Fibroblast of skin of scalp (primary cell): ENCODE results near the gene KCNQ1.

Experiments
- DNase-seq: peaks from one replicate; pipeline ENCODE4 v3.0.0-alpha.2; 2013

Gene KCNQ1

DNA sequence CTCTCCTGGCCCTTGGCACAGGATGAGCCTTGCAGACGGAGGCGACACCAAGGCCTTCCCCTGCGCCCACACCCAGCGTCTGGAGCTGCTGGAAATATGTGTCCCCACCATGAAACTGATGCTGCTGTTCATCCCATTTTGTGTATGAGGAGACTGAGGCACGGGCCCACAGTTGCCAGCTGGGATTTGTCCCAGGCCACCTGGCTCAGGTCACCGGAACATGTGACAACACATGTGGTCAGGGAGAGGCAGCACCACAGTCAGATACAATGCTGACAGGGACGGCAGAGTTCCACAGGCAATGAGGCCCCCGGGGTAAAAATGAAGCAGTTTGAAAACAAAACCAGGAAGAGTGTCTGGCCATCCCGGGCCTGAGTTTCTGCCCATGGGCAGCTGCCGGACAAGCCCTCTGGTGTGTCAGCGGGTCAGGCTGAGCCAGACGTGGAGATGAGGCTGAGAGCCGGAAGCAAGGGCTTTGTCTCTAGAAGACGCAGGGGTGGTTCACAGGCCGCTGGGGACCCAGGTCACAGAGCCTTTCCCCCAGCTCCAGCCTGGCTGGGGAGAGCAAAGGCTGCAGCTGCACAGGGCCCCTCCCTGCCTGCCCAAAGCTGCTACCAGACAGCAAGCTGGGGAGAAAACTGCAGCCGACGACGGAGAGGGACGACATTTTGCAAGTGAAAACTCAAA is 360.0 kb downstream of the KCNQ1 start:
- DNase-seq = no peak

- no peak for DNase-seq
Observed at GRCh38 chr11:2805388-2806056, 360.7 kb downstream of the KCNQ1 start.

- DNase-seq = no peak
Observed at GRCh38 chr11:2806351-2807024, 361.7 kb downstream of the KCNQ1 start.

- no peak for DNase-seq
Observed at GRCh38 chr11:2807025-2807681, 362.3 kb downstream of the KCNQ1 start.

GRCh38 chr11:2807801-2808241 is 363.0 kb downstream of the KCNQ1 start:
- DNase-seq = no peak

DNA sequence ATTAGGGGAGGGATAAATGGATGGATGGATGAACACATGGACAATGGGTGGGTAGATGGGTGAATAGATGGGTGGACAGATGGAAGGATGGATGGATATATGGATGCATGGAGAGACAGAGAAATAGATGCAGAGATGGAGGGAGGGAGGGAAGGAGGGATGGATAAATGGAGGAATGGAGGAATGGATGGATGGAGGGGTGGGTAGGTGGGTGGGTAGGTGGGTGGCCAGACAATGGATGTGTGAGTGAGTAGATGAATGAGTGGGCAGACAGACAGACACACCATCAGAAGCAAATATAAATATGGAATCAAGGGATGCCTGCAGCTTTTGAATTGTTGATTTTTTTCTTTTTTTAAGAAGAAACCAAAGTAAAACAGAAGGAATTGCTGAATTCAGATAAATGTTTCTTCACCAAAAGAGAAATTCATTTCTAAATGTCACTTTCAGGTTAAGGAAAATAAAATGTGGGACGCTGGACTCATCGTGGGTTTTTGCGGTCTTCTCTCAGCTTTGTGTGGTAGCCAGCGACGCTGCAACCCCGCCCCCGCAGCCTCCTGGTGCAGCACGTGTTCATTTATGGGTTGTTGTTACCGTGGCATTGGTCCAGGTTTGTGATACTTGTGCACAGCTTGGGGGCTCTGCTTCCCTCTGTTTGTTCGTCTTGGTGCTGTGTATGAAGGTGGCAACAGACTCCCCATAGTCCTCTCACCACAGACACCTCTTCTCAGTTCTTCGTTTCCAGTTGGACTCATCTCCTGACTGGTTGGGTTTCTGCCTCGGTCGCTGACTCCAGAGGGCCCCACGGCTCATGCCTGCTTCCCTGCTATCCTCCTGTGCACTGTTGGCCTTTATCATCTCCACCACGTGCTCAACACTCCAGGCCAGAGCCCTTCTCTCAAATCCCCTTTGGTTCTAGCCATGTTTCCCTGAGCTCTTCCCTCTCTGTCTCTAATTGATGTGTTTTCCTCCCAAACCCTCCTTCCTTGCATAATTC is 364.3 kb downstream of the KCNQ1 start:
- no peak for DNase-seq

- DNase-seq = no peak
Observed at GRCh38 chr11:2809854-2810253, 365.0 kb downstream of the KCNQ1 start.

GRCh38 chr11:2810411-2811205 is 365.8 kb downstream of the KCNQ1 start:
- no peak for DNase-seq

GRCh38 chr11:2811206-2812091 is 366.6 kb downstream of the KCNQ1 start:
- DNase-seq = no peak

GRCh38 chr11:2812371-2812991 is 367.7 kb downstream of the KCNQ1 start:
- DNase-seq = peak; percentile 67

DNA sequence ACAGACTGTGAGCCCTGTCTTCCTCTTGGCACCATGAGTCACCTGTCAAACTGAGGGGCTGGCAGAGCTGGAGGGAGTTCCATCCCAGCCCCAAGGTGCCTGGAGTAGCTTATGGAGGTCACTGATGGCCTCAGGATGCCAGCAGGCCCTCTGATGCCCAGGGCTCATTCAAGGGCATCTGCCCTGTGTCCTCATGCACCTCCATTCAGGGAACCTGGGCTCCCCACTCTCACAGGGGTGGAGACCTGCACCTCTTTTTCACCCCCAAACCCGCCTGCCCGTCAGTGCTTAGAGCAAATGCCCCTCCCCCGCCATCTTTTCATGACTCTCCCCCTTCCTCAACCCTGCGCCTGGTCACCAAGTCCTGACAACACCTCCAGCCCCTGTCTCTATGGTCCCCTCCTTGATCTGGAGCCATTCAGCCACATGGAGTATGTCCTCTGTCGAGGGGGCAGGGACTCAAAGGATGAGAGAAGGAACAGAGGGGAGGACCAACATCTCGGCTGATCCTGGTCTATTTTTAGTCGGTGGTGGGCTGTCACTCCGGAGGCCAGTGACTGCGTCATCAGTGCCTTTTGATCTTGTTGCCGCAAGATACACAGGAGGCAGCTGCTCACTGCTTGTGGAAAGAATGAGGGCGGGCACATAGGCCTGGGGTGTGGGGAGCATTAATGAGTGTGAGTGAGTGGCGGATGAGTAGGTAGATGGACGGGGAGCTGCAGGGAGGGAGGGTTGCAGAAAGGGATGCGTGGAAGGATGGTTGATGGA is 368.5 kb downstream of the KCNQ1 start:
- DNase-seq = peak; percentile 60

DNA sequence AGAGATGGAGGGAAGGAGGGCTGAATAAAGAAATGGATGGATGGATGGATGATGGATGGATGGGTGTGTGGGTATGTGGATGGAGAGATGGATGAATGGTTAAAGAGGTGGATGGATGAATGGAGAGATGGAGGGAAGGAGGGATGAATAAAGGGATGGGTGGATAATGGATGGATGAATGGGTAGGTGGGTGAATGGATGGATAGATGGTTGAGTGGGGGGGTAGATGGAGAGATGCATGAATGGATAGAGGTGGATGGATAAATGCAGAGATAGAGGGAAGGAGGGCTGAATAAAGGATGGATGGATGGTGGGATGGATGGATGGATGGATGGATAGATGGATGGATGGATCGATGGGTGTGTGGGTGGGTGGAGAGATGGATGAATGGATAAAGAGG is 369.2 kb downstream of the KCNQ1 start:
- DNase-seq = no peak

GRCh38 chr11:2814751-2815150 is 369.9 kb downstream of the KCNQ1 start:
- DNase-seq = no peak

DNA sequence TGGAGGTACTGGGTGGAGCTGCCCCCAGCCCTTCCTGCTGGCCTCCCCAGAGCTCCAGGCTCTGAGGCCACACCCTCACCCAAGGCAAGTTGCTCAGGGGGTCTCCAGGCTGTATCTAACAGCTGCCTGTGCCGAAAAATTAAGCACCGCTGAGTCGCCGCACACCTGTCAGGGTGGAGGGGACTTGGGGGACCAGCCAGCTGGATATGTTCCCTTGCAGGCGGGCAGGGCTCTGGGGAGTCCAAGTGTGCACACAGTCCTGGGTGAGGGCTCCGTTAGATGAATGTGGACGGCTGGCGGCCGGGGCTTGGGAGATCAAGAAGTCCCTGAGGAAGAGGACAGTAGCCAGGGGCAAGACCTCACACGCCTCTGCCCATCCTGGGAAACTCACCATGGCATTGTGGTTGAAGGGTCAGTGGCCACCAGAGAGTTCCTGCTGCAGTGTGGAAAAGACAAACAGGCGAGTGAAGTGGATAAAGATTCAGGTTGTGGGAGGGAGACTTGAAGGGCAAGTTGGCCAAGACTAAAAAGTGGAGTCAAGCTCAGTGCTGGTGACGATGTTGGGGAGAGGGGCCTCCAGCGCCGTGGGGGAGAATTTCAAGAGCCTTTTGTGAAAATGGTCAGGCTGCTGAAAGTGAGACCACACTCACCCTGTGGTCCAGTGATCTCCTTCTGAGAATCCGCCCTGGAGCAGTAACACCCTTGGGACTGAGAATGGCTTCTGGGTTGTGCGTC is 371.1 kb downstream of the KCNQ1 start:
- DNase-seq = no peak

DNA sequence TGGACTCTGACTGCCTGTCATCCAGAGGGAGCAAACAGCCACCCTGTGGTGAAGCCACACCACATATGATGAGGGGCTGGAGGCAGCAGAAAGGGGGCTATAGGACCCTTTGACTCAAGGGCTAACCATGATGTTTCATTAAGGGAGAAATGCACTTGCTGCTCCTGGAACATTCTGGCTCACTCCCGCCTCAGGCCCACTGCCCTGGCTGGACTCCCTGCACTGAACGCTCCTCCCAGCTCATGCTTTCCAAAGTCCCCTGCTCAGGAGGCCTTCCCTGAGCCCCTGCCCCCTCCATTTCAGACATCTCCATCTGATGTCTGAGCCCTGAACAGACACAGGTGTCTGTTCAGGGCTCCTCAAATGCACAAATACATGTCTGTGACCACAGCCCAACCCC is 371.7 kb downstream of the KCNQ1 start:
- no peak for DNase-seq

GRCh38 chr11:2816941-2817421 is 372.2 kb downstream of the KCNQ1 start:
- DNase-seq = peak; percentile 82

DNA sequence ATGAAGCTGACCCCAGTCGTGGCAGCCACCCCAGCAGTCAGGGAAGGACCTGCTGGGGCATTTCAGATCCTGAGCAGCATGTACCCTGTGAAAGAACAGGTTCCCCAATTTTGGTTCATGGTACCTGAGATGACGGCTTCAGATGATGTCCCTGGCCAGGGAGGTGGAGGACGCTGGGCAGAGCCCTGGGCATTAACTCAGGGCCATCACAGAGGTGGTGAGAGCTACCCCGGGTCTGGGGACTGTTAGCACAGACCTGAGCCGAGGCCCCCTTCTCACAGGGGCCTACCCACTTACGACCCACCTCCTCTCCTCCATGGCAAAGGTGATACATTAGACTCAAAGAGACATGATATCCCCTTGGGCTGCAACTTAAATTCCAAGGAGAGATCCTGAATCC is 372.6 kb downstream of the KCNQ1 start:
- no peak for DNase-seq

- no peak for DNase-seq
Observed at GRCh38 chr11:2818021-2818420, 373.2 kb downstream of the KCNQ1 start.
